SK-N-SH (cell line): ENCODE results near the gene SLC25A17. TPM values are rescaled to one million over a fixed set of nuclear protein-coding genes. Genes with fewer than 3 reads are reported as not detected.
"Not testable (repeated sequence)": the region's sequence is repeated elsewhere in the genome, so short reads cannot be mapped to it uniquely, and the experiment has no call there.

Experiments
- CTCF ChIA-PET: fragments of 300-600, 350-600 bp; formaldehyde crosslinking; extraction: SDS; loops from one replicate; lab custom pipeline; 2021; lab: Yijun Ruan, JAX
- POLR2A ChIA-PET: fragments of 350-600 bp; sonication (Branson Sonifier 250); formaldehyde crosslinking; extraction: SDS; loops from one replicate; lab custom pipeline; 2020; ENCODE audit warnings: antibody characterized with exemption, inconsistent platforms; lab: Yijun Ruan, JAX
- DNase-seq: peaks from one replicate; pipeline ENCODE4 v3.0.0; 2012
- H2AFZ ChIP-seq: fragments of 200-600 bp; sonication (generic); 2 replicates; pipeline ENCODE4 v1.8.1; 2016; ENCODE audit warnings: antibody characterized with exemption, mild to moderate bottlenecking, low read depth
- H3F3A ChIP-seq: fragments of 200-600 bp; sonication (generic); replicated peaks from 2 replicates; pipeline ENCODE3; 2016; ENCODE audit warnings: antibody characterized with exemption, mild to moderate bottlenecking; ENCODE audit not compliant: insufficient read depth
- H3K27ac ChIP-seq, 2 experiments: fragments of 200-500 bp in 1 of 2; fragments of 200-600 bp in 1 of 2; sonication (Bioruptor generic) in 1 of 2; sonication (generic), shearing (Covaris generic) in 1 of 2; 2 replicates each; pipeline versions ENCODE4 v1.5.1 to v1.6.1; 2014 to 2016; ENCODE audit warnings: low read depth in 2 of 2, inconsistent platforms in 1 of 2, low read length in 1 of 2, mild to moderate bottlenecking in 1 of 2, mixed read lengths in 1 of 2
- H3K27me3 ChIP-seq: fragments of 200-600 bp; sonication (generic), shearing (Covaris generic); 2 replicates; pipeline ENCODE4 v1.6.1; 2016; ENCODE audit warnings: mixed run types; ENCODE audit not compliant: insufficient read depth
- H3K36me3 ChIP-seq, 2 experiments: fragments of 200-500 bp in 1 of 2; fragments of 200-600 bp in 1 of 2; sonication (Bioruptor generic) in 1 of 2; sonication (generic) in 1 of 2; replicated peaks in 1 of 2; 2 replicates each; pipeline versions ENCODE3 to v1.5.1; 2014 to 2016; ENCODE audit warnings: low read length in 1 of 2, mild to moderate bottlenecking in 1 of 2; ENCODE audit not compliant: insufficient read depth in 2 of 2, control insufficient read depth in 1 of 2
- H3K4me1 ChIP-seq, 2 experiments: fragments of 200-500 bp in 1 of 2; fragments of 200-600 bp in 1 of 2; sonication (Bioruptor generic) in 1 of 2; sonication (generic), shearing (Covaris generic) in 1 of 2; 2 replicates each; pipeline versions ENCODE4 v1.5.1 to v1.6.1; 2014 to 2016; ENCODE audit warnings: low read depth in 1 of 2, low read length in 1 of 2, mixed run types in 1 of 2; ENCODE audit not compliant: insufficient read depth in 2 of 2, control insufficient read depth in 1 of 2
- H3K4me2 ChIP-seq: fragments of 200-600 bp; sonication (generic), shearing (Covaris generic); 2 replicates; pipeline ENCODE4 v1.6.1; 2017; ENCODE audit warnings: mixed run types
- H3K4me3 ChIP-seq, 2 experiments: fragments of 200-500 bp in 1 of 2; fragments of 200-600 bp in 1 of 2; sonication (Bioruptor generic) in 1 of 2; sonication (generic), shearing (Covaris generic) in 1 of 2; 2 replicates each; pipeline versions ENCODE4 v1.5.1 to v1.8.1; 2014 to 2016; ENCODE audit warnings: low read depth in 2 of 2, inconsistent platforms in 1 of 2, low read length in 1 of 2, mild to moderate bottlenecking in 1 of 2, mixed read lengths in 1 of 2, moderate library complexity in 1 of 2
- H3K79me2 ChIP-seq: fragments of 200-600 bp; sonication (generic); 2 replicates; pipeline ENCODE4 v1.8.1; 2017; ENCODE audit warnings: mild to moderate bottlenecking; ENCODE audit not compliant: insufficient read depth
- H3K9ac ChIP-seq: fragments of 200-600 bp; sonication (generic); 2 replicates; pipeline ENCODE4 v1.6.1; 2017; ENCODE audit warnings: mixed run types
- H3K9me2 ChIP-seq: fragments of 200-600 bp; sonication (generic); 2 replicates; pipeline ENCODE4 v1.6.1; 2017; ENCODE audit warnings: mixed run types
- H3K9me3 ChIP-seq: fragments of 200-600 bp; sonication (generic); 2 replicates; pipeline ENCODE4 v1.6.1; 2017; ENCODE audit warnings: mixed run types, mild to moderate bottlenecking, moderate library complexity
- H4K20me1 ChIP-seq: fragments of 200-600 bp; sonication (generic); 2 replicates; pipeline ENCODE4 v1.6.1; 2017; ENCODE audit warnings: mild to moderate bottlenecking, mixed run types; ENCODE audit not compliant: insufficient read depth
- GABPA ChIP-seq: IDR thresholded peaks from 2 replicates; pipeline ENCODE4 v1.4.0; 2012; ENCODE audit warnings: low read depth, mild to moderate bottlenecking
- JUND ChIP-seq: IDR thresholded peaks from 2 replicates; pipeline ENCODE4 v1.4.0; 2012
- MAX ChIP-seq: IDR thresholded peaks from 2 replicates; pipeline ENCODE4 v1.4.0; 2012; ENCODE audit warnings: low read depth
- MXI1 ChIP-seq: IDR thresholded peaks from 2 replicates; pipeline ENCODE4 v1.6.1; 2012; ENCODE audit warnings: mild to moderate bottlenecking, low read depth, low read length, improper control_type of control experiment
- POLR2AphosphoS5 ChIP-seq: IDR thresholded peaks from 2 replicates; pipeline ENCODE4 v1.6.1; 2012; ENCODE audit warnings: low read depth, low read length
- TEAD4 ChIP-seq: IDR thresholded peaks from 2 replicates; pipeline ENCODE4 v1.4.0; 2012; ENCODE audit warnings: mild to moderate bottlenecking, borderline replicate concordance; ENCODE audit not compliant: insufficient read depth
- WGBS: methylation state at CpG from one replicate; pipeline ENCODE4 v1.1.6; 2017; ENCODE audit warnings: low lambda C conversion rate; 5-methylcytosine and 5-hydroxymethylcytosine counted together
- polyA plus RNA-seq, 3 experiments: library from polyadenylated mRNA; depleted of rRNA; stranded (reverse); fragments of >200 nt; gene quantifications; 2 replicates each; pipeline ENCODE4 v1.2.3, GENCODE V29; 2012
- TF ChIP-seq, protein P1 (sequence below): fragments of 200-600 bp; sonication (generic); IDR thresholded peaks from 2 replicates; pipeline ENCODE4 v1.6.1; 2017; ENCODE audit warnings: antibody characterized with exemption, mild to moderate bottlenecking, moderate library complexity

Gene SLC25A17, protein sequence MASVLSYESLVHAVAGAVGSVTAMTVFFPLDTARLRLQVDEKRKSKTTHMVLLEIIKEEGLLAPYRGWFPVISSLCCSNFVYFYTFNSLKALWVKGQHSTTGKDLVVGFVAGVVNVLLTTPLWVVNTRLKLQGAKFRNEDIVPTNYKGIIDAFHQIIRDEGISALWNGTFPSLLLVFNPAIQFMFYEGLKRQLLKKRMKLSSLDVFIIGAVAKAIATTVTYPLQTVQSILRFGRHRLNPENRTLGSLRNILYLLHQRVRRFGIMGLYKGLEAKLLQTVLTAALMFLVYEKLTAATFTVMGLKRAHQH
- 11.1 and 18.9 TPM in 2 replicates for polyA plus RNA-seq (2012; rRNA removed)
- 15.8 and 16.6 TPM in 2 replicates for polyA plus RNA-seq (2012; cell fraction: cytosol; rRNA removed)
- 8.8 and 18.5 TPM in 2 replicates for polyA plus RNA-seq (2012; cell fraction: nucleus; rRNA removed)

- WGBS: 1% methylated on average over 11 of the region's 61 CpGs
These were observed at the start of gene SLC25A17 for GRCh38 chr22:40818747-40819598. SLC25A17 (minus strand) TSS chr22:40819346; CDS start chr22:40819248, 98 bp downstream.

DNA sequence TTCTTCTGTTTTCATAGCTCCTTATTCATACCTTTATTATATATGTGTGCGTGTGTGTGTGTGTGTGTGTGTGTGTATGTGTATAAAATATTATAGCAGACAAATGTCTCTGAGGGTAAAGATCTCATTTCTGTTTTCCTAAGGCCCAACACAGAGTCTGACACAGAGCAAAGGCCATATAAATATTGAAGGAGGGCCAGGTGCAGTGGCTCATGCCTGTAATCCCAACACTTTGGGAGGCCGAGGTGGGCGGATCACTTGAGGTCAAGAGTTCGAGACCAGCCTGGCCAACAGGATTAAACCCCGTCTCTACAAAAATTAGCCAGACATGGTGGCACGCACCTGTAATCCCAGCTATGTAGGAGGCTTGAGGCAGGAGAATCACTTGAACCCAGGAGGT, 49.2 kb upstream of the SLC25A17 start:
- H3K36me3 ChIP-seq, H4K20me1 ChIP-seq, H3K9me2 ChIP-seq, CTCF ChIA-PET, H3K4me1 ChIP-seq, H3K27me3 ChIP-seq, DNase-seq, H3F3A ChIP-seq, H3K4me3 ChIP-seq, H3K4me2 ChIP-seq, H2AFZ ChIP-seq, H3K9ac ChIP-seq, H3K9me3 ChIP-seq, POLR2A ChIA-PET, H3K27ac ChIP-seq: not testable (repeated sequence)
- WGBS: 94% methylated on average over 4 of the region's 6 CpGs
- peaks cover 21% of the 10 kb centered on the region; the same call in 1 of the 2 replicates for H3K79me2 ChIP-seq

More at GRCh38 chr22:40818747-40819598, at the start of gene SLC25A17:
- DNase-seq: peak; percentile 91
- Histone ChIP-seq H3K4me2 (peak within 1 kb of the TSS; percentile 79), H3F3A (peaks cover 5% of the 10 kb centered on the region), H3K4me3 (peak within 1 kb of the TSS; percentile 73 to 80), H3K79me2 (peaks cover 35% of the 10 kb centered on the region), H3K4me1 (peaks cover 0 to 5% of the 10 kb centered on the region in 2 experiments; a peak in 2 of 4 replicates), H3K27ac (peak within 1 kb of the TSS; percentile 68; a peak in 3 of 4 replicates), H2AFZ (peak within 1 kb of the TSS; percentile 73), H3K9me2 (no peaks in the 10 kb centered on the region), H3K36me3 (peaks cover 0 to 13% of the 10 kb centered on the region in 2 experiments), H3K9ac (peak within 1 kb of the TSS; percentile 85), H4K20me1 (no peaks in the 10 kb centered on the region), H3K27me3 (no peaks in the 10 kb centered on the region), H3K9me3 (no peaks in the 10 kb centered on the region)
- ChIA-PET CTCF (interaction anchor here (0.7 kb wide), 2 partner anchors 17 to 54 kb away, joined by 3 read pairs; no protein-coding TSS in a partner anchor), POLR2A (no interaction called here)
- TF ChIP-seq MAX: peak; percentile 39; the same call in 1 of the 2 replicates
- TF ChIP-seq JUND: no peak
- no peak for TF ChIP-seq TEAD4
- TF ChIP-seq, protein P1, sequence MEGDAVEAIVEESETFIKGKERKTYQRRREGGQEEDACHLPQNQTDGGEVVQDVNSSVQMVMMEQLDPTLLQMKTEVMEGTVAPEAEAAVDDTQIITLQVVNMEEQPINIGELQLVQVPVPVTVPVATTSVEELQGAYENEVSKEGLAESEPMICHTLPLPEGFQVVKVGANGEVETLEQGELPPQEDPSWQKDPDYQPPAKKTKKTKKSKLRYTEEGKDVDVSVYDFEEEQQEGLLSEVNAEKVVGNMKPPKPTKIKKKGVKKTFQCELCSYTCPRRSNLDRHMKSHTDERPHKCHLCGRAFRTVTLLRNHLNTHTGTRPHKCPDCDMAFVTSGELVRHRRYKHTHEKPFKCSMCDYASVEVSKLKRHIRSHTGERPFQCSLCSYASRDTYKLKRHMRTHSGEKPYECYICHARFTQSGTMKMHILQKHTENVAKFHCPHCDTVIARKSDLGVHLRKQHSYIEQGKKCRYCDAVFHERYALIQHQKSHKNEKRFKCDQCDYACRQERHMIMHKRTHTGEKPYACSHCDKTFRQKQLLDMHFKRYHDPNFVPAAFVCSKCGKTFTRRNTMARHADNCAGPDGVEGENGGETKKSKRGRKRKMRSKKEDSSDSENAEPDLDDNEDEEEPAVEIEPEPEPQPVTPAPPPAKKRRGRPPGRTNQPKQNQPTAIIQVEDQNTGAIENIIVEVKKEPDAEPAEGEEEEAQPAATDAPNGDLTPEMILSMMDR: peak; percentile 38
- TF ChIP-seq MXI1: peak; percentile 73; the same call in 1 of the 2 replicates
- TF ChIP-seq POLR2AphosphoS5: peak; percentile 11; the same call in 1 of the 2 replicates
- peak; percentile 67 for TF ChIP-seq GABPA
